ENCODE data around the gene ERBB3. TPM values are rescaled to one million over a fixed set of nuclear protein-coding genes. Genes with fewer than 3 reads are reported as not detected.

Gene ERBB3
- total RNA-seq, 1 experiment from 2014 or later, result 40.6 TPM

- Histone ChIP-seq H3F3A (ENCODE audit: low read length, unreplicated experiment) (peaks cover 2% of the 10 kb centered on the region), H3K4me3 (ENCODE audit: low read length) (peak within 1 kb of the TSS; percentile 91), H3K9ac (ENCODE audit: low read length) (peak within 1 kb of the TSS; percentile 100), H3K4me1 (ENCODE audit: insufficient read depth, low read length) (peaks cover 25% of the 10 kb centered on the region), H3K9me3 (ENCODE audit: low read length) (no peaks in the 10 kb centered on the region), H3K4me2 (ENCODE audit: low read length) (peak within 1 kb of the TSS; percentile 98), H3K9me2 (replicated peaks; ENCODE audit: low read length) (no peaks in the 10 kb centered on the region), H3K36me3 (ENCODE audit: low read depth, low read length) (peaks cover 32% of the 10 kb centered on the region), H3K27me3 (ENCODE audit: low read length) (no peaks in the 10 kb centered on the region), H3K79me2 (ENCODE audit: low read length) (peaks cover 42% of the 10 kb centered on the region), H4K20me1 (ENCODE audit: low read length) (peaks cover 19% of the 10 kb centered on the region), H3K27ac (ENCODE audit: low read length) (peak within 1 kb of the TSS; percentile 81), H2AFZ (ENCODE audit: low read length) (peak within 1 kb of the TSS; percentile 93)
- POLR2A ChIA-PET (ENCODE audit: unreplicated experiment), result interaction anchor here (0.6 to 1.3 kb wide), 8 partner anchors 14 to 361 kb away, joined by 3 to 7 read pairs (median 4); partner anchors contain the start of genes ERBB3, ESYT1, RAB5B and ZC3H10
- ATAC-seq (peak; percentile 96), DNase-seq (peak; percentile 100)
- TF ChIP-seq EZH2 (IDR thresholded peaks at IDR 0.05; ENCODE audit: low read length, unreplicated experiment) (no peak), CTCF (conservative IDR thresholded peaks at IDR 0.05; ENCODE audit: low read depth, low read length) (no peak), EZH2phosphoT487 (IDR thresholded peaks at IDR 0.05; ENCODE audit: borderline replicate concordance, low read length) (no peak)
- CTCF ChIA-PET, result interaction anchor here (0.6 to 1.7 kb wide), 8 partner anchors 14 to 1206 kb away, joined by 3 to 8 read pairs (median 5); partner anchors contain the start of genes ANKRD52, ERBB3, ESYT1 and ZC3H10
- intact Hi-C loops (cut with micrococcal nuclease), result loop anchor here (1.0 kb wide), 2 partner anchors 25 to 57 kb away; no protein-coding TSS in a partner anchor
- BruUV-seq (replicated peaks), result no TSS peak
Measured at GRCh38 chr12:56104109-56104814, 24.3 kb downstream of the ERBB3 start, which contains the start of gene PA2G4. Gene PA2G4, plus strand, starts transcription at chr12:56104559. Its CDS starts 179 bp downstream, at chr12:56104738.

- TF ChIP-seq EZH2phosphoT487 (IDR thresholded peaks at IDR 0.05; ENCODE audit: borderline replicate concordance, low read length) (no peak), EZH2 (IDR thresholded peaks at IDR 0.05; ENCODE audit: low read length, unreplicated experiment) (no peak), CTCF (conservative IDR thresholded peaks at IDR 0.05; ENCODE audit: low read depth, low read length) (peak; percentile 14; the same call in 1 of the 2 replicates)
- no peaks in the 10 kb centered on the region for H3K9me2 ChIP-seq (replicated peaks; ENCODE audit: low read length)
- BruUV-seq (replicated peaks), result no TSS peak
- peaks cover 42% of the 10 kb centered on the region for H3K79me2 ChIP-seq (ENCODE audit: low read length)
- ATAC-seq (peak; percentile 9), DNase-seq (peak; percentile 13)
- peaks cover 2% of the 10 kb centered on the region for H3F3A ChIP-seq (ENCODE audit: low read length, unreplicated experiment)
- H3K27ac ChIP-seq (ENCODE audit: low read length), result peak overlapping the region; percentile 81
- H3K4me3 ChIP-seq (ENCODE audit: low read length), result peak overlapping the region; percentile 91
- H3K4me1 ChIP-seq (ENCODE audit: insufficient read depth, low read length), result peaks cover 25% of the 10 kb centered on the region
- H4K20me1 ChIP-seq (ENCODE audit: low read length), result peaks cover 19% of the 10 kb centered on the region
- intact Hi-C loops (cut with micrococcal nuclease), result loop anchor here (1.0 kb wide), 2 partner anchors 26 to 58 kb away; no protein-coding TSS in a partner anchor
- no peaks in the 10 kb centered on the region for H3K9me3 ChIP-seq (ENCODE audit: low read length)
- peak overlapping the region; percentile 93 for H2AFZ ChIP-seq (ENCODE audit: low read length)
- H3K4me2 ChIP-seq (ENCODE audit: low read length), result peak overlapping the region; percentile 98
- H3K36me3 ChIP-seq (ENCODE audit: low read depth, low read length), result peaks cover 38% of the 10 kb centered on the region
- no peaks in the 10 kb centered on the region for H3K27me3 ChIP-seq (ENCODE audit: low read length)
- CTCF ChIA-PET, result interaction anchor here (1.6 to 1.7 kb wide), 4 partner anchors 13 to 58 kb away, joined by 5 to 8 read pairs (median 6); partner anchors contain the start of genes ERBB3 and ZC3H10
- POLR2A ChIA-PET (ENCODE audit: unreplicated experiment), result interaction anchor here (0.6 to 1.3 kb wide), 8 partner anchors 13 to 362 kb away, joined by 3 to 7 read pairs (median 4); partner anchors contain the start of genes ERBB3, ESYT1, RAB5B and ZC3H10
- H3K9ac ChIP-seq (ENCODE audit: low read length), result peak overlapping the region; percentile 100
Measured at GRCh38 chr12:56104815-56105608, 25.0 kb downstream of the ERBB3 start.

Measured in PC-3 (cell line).